SH-SY5Y (cell line): Measurements from ENCODE around the gene CCDC81.

ENCODE experiments used
- GATA2 ChIP-seq: IDR thresholded peaks from 2 replicates; pipeline ENCODE4 v1.6.1; 2011; ENCODE audit warnings: mild to moderate bottlenecking, low read depth, low read length
- GATA3 ChIP-seq: IDR thresholded peaks from 2 replicates; pipeline ENCODE4 v1.6.1; 2011; ENCODE audit warnings: low read depth, mild to moderate bottlenecking, low read length, moderate library complexity

Gene CCDC81

DNA sequence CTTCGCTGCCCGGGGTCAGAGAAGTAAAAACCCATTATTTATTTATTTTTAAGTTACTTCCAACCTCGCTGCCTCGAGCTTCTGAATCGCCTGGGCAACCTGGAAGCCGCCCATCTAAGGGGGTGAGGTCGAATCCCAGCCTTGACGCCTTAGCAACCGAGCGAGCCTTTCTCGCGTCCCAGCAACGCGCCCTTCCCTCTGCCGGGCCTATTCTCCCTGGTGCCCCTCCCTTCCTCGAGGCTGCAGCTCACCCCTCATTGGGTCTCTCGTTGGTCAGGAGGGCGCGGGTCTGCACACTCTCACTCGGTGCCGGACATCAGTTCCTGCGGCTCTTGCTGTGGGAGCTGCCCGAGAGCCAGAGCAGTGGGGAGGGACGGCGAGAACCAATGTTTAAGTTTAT, at the start of gene CCDC81:
Gene CCDC81, plus strand, starts transcription at position 302 of the 400 bp plus-strand sequence. CDS start 277 bp downstream, outside the sequence.
- TF ChIP-seq GATA2 (no peak), GATA3 (no peak)

- no peak for TF ChIP-seq GATA3
- no peak for TF ChIP-seq GATA2
Measured at GRCh38 chr11:86335131-86335767, 39.4 kb upstream of the CCDC81 start.

GRCh38 chr11:86337227-86337626, 37.5 kb upstream of the CCDC81 start:
- TF ChIP-seq GATA3 = no peak
- TF ChIP-seq GATA2 = no peak

DNA sequence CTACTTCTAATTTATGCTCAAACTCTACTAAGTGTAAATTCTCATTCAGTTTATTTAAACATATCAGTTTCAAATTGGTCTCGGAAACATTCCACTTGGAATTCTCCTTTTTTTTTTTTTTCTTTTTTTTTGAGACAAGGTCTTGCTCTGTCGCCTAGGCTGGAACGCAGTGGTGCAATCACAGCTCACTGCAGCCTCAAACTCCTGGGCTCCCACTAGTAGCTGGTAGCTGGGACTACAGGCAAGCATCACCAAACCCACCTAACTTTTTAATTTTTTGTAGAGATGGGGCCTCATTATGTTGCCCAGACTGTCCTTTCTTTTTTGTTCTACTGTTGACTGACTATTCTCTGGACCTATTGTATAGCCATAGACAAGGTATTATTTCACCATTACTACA, 33.3 kb upstream of the CCDC81 start:
- TF ChIP-seq GATA2 (no peak), GATA3 (no peak)

- TF ChIP-seq GATA2 (no peak), GATA3 (no peak)
Measured at GRCh38 chr11:86346513-86346912, 28.2 kb upstream of the CCDC81 start.

- TF ChIP-seq GATA2 = no peak
- TF ChIP-seq GATA3 = no peak
Measured at GRCh38 chr11:86355256-86355655, 19.4 kb upstream of the CCDC81 start.

DNA sequence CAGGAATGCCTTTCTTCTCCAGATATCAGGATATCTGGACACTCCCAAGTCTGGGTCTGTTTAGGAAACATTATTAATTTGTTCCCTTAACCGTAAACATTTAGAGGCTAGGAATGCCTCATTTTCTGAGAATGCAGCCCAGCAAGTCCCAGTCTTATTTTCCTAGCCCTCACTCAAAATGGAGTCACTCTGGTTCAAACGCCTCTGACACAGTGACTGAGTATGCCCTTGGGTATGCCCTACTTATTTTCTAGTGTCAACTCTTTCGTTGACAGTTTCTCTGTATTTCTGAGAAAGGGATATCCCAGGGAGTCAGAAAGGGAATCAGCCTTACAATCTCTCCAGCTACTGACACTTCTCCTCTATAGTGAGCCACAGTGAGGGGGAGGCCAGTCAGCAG, 16.0 kb upstream of the CCDC81 start:
- TF ChIP-seq GATA2 = no peak
- TF ChIP-seq GATA3 = no peak

- no peak for TF ChIP-seq GATA3
- TF ChIP-seq GATA2 = no peak
Measured at GRCh38 chr11:86360775-86361395, 13.8 kb upstream of the CCDC81 start.

- no peak for TF ChIP-seq GATA2
- no peak for TF ChIP-seq GATA3
Measured at GRCh38 chr11:86363424-86363823, 11.3 kb upstream of the CCDC81 start.

GRCh38 chr11:86365546-86365945, 9.1 kb upstream of the CCDC81 start:
- no peak for TF ChIP-seq GATA3
- no peak for TF ChIP-seq GATA2

- no peak for TF ChIP-seq GATA2
- no peak for TF ChIP-seq GATA3
Measured at GRCh38 chr11:86369668-86370067, 5.0 kb upstream of the CCDC81 start.

GRCh38 chr11:86370171-86370570, 4.5 kb upstream of the CCDC81 start:
- no peak for TF ChIP-seq GATA2
- no peak for TF ChIP-seq GATA3

DNA sequence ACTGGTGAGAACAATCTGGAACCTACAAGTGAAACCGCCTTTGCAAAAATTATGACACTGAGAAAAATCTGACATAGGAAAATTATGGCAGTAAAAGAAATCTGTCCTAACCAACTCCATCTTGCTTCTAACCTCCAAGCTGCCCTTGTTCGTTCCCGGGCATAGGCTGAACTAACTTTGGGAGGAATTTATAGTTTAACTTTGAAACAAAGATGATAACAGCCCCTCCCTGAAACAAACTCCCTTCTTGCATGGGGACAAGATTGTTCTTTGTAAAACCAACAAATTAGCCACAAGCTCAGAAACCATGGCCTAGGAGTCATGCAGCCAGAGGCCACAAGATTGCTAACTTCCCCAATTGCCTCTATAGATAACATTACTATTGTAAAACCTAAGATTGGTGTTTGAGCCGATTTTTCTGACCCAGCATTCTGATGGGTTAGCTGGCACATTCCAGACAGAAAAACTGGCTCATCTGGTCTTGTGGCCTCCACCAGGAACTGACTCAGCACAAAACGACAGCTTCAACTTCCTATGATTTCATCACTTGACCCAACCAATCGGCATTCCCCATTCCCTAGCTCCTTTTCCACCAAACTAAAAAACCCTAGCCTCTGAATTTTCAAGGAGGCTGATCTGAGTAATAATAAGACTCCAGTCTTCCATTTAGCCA, 3.6 kb upstream of the CCDC81 start:
- TF ChIP-seq GATA2 (no peak), GATA3 (no peak)

DNA sequence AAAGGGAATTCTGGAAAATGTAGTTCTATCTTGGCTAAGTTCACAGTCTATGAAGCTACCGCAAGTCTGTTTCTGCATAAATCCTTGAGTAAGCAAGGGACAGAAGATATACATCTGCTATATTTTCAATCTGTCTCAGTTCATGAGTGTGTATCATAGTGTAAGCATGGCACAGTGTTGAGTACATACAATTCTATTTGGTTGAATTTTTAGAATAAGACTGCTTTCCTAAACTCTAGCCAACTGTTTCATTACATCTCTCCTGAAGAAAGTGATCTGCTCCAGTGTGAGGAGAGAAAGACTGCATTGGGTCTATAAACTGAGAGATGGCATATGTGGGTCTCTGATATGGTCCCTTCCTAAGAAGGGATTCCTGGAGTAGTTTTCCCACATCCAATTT, 2.6 kb upstream of the CCDC81 start:
- TF ChIP-seq GATA3 (no peak), GATA2 (no peak)

DNA sequence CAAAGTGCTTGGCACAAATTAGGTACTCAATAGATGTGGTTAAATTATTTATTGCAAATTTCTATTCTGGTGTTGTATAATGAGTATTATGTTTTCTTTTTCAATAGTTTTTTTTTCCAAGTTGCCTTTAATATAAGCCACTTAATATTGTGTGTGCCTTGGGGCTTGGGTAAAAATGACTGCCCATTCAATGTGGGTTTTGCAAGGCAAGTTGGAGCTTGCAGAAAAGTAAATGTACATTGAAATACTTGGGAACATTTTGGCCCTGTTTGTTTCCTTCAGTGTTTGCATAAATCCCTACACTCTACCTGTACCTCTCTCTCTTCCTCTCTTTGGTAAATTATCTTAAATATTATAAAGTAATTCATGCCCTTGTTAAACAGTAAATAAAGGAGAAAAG, 2.1 kb upstream of the CCDC81 start:
- TF ChIP-seq GATA2 = no peak
- no peak for TF ChIP-seq GATA3

GRCh38 chr11:86374069-86374468, 618 bp upstream of the CCDC81 start:
- TF ChIP-seq GATA2 = no peak
- TF ChIP-seq GATA3 = no peak
